OCI-M2 (cell line): ENCODE data around the gene ATP6V1D.
"Not testable (repeated sequence)": the region's sequence is repeated elsewhere in the genome, so short reads cannot be mapped to it uniquely, and the experiment has no call there.

Experiments
- DNase-seq: peaks from one replicate; lab custom pipeline; 2025; ENCODE audit not compliant: unreplicated experiment; lab: John Stamatoyannopoulos, UW

The ATP6V1D gene

GRCh38 chr14:67359775-67360469 lies at the start of gene ATP6V1D, which contains the start of gene EIF2S1:
Gene ATP6V1D (minus strand): TSS chr14:67359804. CDS start chr14:67359698, 106 bp downstream.
Gene EIF2S1 (plus strand): TSS chr14:67360328. CDS start chr14:67364768, 4,440 bp downstream.
- peak; percentile 89 for DNase-seq

- DNase-seq: not testable (repeated sequence)
Measured at GRCh38 chr14:67408122-67408801, 48.7 kb upstream of the ATP6V1D start.

DNA sequence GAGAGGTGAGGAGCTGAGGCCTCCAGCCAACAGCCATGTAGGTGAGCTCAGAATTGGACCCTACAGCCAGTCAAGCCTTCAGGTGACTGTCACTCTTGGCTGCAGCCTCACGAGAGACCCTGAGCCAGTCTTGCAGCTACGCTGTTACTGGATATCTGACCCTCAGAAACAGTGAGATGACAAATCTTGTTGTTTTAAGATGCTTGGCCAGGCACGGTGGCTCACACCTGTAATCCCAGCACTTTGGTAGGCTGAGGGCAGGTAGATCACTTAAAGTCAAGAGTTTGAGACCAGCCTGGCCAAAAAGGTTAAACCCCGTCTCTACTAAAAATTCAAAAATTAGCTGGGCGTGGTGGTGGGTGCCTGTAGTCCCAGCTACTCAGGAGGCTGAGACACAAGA lies 46.2 kb upstream of the ATP6V1D start:
- no peak for DNase-seq

GRCh38 chr14:67400434-67400833 lies 40.8 kb upstream of the ATP6V1D start:
- DNase-seq: no peak

DNA sequence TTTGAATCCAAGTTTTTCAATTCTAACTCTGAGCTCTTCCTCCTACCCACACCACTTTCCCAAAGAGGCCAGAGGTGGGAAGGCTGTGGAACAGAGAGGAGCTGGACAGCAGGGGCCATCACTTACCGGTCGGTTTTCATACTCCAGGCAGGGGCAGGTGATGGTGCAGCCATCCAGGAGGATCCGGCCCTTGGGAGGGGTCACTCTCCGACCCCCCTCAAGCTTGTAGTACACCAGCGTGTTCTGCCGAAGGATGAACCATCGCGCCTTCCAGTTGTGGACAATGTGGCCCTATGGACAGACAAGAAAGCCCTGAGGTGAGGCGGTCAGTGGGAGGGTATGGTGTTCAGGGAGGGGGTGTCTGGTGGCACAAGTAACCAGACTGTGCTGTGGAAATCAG lies 37.9 kb upstream of the ATP6V1D start:
- DNase-seq: no peak

DNA sequence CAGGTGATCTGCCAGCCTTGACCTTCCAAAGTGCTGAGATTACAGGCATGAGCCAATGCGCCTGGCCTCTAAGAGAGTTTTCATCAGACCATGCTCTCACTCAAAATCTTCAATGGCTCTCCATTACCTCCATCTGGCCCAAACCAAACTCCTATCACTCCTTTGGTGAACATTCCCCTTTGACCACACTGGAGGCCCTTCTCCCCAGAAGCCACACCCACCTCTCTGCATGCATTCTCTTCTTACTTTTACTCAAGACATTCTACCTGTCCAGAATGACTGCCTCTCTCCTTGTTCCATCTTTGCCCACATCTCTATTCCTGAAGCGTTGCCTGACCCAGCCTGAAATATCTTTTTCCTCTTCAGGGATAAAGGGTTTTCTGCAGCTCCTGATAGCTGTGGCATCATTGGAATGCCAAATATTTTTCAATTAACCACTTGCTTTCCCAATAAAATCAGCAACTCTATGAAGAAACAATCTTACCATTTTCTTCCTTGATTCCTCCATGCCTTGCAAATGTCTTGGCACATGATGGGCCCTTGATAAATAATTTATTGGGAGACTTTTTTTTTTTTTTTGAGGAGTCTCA lies 36.9 kb upstream of the ATP6V1D start:
- DNase-seq: no peak

- no peak for DNase-seq
Measured at GRCh38 chr14:67395876-67396189, 36.2 kb upstream of the ATP6V1D start.

GRCh38 chr14:67395086-67395875 lies 35.7 kb upstream of the ATP6V1D start:
- no peak for DNase-seq

DNA sequence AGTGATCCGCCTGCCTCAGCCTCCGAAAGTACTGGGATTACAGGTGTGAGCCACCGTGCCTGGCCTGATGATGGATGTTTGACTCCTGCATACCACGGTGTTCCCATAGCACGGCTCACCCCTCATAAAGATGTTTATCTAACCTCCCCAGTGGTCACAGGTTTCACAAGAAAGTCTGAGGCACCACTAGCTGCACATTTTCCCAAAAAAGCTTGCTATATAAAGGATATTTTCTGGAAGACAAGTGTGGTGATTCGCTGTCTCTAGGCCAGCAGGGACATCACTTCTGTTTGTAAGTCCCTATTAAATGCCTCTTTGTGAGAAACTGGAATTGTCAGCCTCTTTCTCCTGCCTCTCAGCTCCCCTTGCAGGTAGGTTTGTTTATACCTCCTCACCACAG lies 34.1 kb upstream of the ATP6V1D start:
- DNase-seq: no peak

- no peak for DNase-seq
Measured at GRCh38 chr14:67392800-67393199, 33.2 kb upstream of the ATP6V1D start.

DNA sequence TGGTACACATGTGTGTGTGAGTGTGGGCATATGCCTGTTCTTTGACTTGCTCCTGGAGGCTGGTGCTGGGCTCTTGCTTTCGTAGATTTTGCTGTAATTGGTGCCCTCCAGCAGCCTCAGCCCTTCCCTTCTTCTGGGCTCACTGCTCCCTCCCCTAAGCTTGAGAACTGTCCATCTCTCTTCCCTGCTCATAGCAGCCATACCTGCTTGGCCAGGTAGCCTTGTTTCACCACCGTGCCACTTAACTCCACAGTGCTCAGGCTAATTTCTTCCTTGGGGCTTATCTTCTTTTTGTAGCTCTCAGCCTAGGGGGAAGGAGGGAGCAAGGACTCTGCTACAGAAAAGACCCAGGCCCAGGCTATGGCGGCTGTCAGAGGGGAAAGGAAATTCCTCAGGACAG lies 32.5 kb upstream of the ATP6V1D start:
- DNase-seq: no peak

- DNase-seq: no peak
Measured at GRCh38 chr14:67391268-67391667, 31.7 kb upstream of the ATP6V1D start.

GRCh38 chr14:67389811-67390534 lies 30.4 kb upstream of the ATP6V1D start:
- DNase-seq: no peak

GRCh38 chr14:67389275-67389674 lies 29.7 kb upstream of the ATP6V1D start:
- no peak for DNase-seq

GRCh38 chr14:67387195-67387594 lies 27.6 kb upstream of the ATP6V1D start:
- DNase-seq: no peak

- no peak for DNase-seq
Measured at GRCh38 chr14:67385618-67386017, 26.0 kb upstream of the ATP6V1D start.

- DNase-seq: no peak
Measured at GRCh38 chr14:67385120-67385519, 25.5 kb upstream of the ATP6V1D start.

GRCh38 chr14:67377916-67378315 lies 18.3 kb upstream of the ATP6V1D start:
- no peak for DNase-seq

DNA sequence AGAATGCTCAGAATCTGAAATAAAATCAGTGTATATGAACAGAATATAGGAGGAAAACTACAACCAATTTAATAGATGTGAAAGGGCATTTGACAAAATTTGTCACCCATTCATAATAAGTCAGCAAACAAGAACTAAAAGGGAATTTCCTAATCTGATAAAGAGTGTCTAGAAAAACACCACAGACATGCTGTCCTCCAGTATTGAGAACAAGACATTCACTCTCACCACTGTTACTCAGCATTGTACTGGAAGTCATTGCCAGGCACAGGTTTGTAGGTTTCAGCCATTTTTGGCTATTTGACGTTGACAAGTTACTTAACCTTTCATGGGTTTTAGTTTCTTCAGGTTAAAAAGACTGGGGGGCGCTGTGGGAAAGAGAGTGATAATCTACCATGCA lies 13.7 kb upstream of the ATP6V1D start:
- no peak for DNase-seq

GRCh38 chr14:67372833-67373232 lies 13.2 kb upstream of the ATP6V1D start:
- no peak for DNase-seq
